HepG2 (cell line): ENCODE data around the gene PRKCD.

Source experiments
- CTCF ChIP-seq: sonication (generic); formaldehyde crosslinking; IDR thresholded peaks from 2 replicates; pipeline ENCODE4 v1.5.0; 2020; ENCODE audit warnings: mild to moderate bottlenecking, missing genetic modification reagents, moderate library complexity
- KLF13 ChIP-seq: sonication (generic); formaldehyde crosslinking; IDR thresholded peaks from 2 replicates; pipeline ENCODE4 v1.4.0; 2020; ENCODE audit warnings: mild to moderate bottlenecking, missing genetic modification reagents
- PLSCR1 ChIP-seq: sonication (generic); formaldehyde crosslinking; IDR thresholded peaks from 2 replicates; pipeline ENCODE4 v1.5.0; 2020; ENCODE audit warnings: missing genetic modification reagents, mild to moderate bottlenecking, borderline replicate concordance
- RAD21 ChIP-seq: fragments of 450-650 bp; formaldehyde crosslinking; IDR thresholded peaks from 2 replicates; pipeline ENCODE4 v1.5.0; 2020; ENCODE audit warnings: mild to moderate bottlenecking
- SMAD3 ChIP-seq: sonication (generic); formaldehyde crosslinking; IDR thresholded peaks from 2 replicates; pipeline ENCODE4 v1.4.0; 2020; ENCODE audit warnings: missing genetic modification reagents
- SMARCC2 ChIP-seq: fragments of 450-650 bp; IDR thresholded peaks from 2 replicates; pipeline ENCODE4 v1.6.1; 2017; ENCODE audit warnings: antibody characterized with exemption, mild to moderate bottlenecking
- TBP ChIP-seq: sonication (generic); formaldehyde crosslinking; IDR thresholded peaks from 2 replicates; pipeline ENCODE4 v1.5.0; 2020; ENCODE audit warnings: missing genetic modification reagents
- TCF12 ChIP-seq, 2 experiments: fragments of 450-650 bp in 1 of 2; sonication (generic) in 1 of 2; formaldehyde crosslinking in 1 of 2; IDR thresholded peaks; 2 replicates each; pipeline versions ENCODE4 v1.6.1 to v1.8.0; 2017 to 2022; ENCODE audit warnings: antibody characterized with exemption in 1 of 2, mild to moderate bottlenecking in 1 of 2, missing genetic modification reagents in 1 of 2, moderate library complexity in 1 of 2
- ZFP91 ChIP-seq: sonication (generic); formaldehyde crosslinking; IDR thresholded peaks from 2 replicates; pipeline ENCODE4 v1.9.0; 2022; ENCODE audit warnings: missing genetic modification reagents, mild to moderate bottlenecking, borderline replicate concordance
- TF ChIP-seq, protein P1 (sequence below): IDR thresholded peaks from 2 replicates; pipeline ENCODE4 v1.6.1; 2012; ENCODE audit warnings: inconsistent platforms
- TF ChIP-seq, protein P2 (sequence below): sonication (generic); formaldehyde crosslinking; IDR thresholded peaks from 2 replicates; pipeline ENCODE4 v1.8.0; 2022; ENCODE audit warnings: mild to moderate bottlenecking, missing genetic modification reagents, moderate library complexity
- TF ChIP-seq, protein P3 (sequence below): sonication (generic); formaldehyde crosslinking; IDR thresholded peaks from 2 replicates; pipeline ENCODE4 v1.8.0; 2022; ENCODE audit warnings: mild to moderate bottlenecking, missing genetic modification reagents, moderate library complexity
- TF ChIP-seq, protein P4 (sequence below): IDR thresholded peaks from 2 replicates; pipeline ENCODE4 v1.6.1; 2012; ENCODE audit warnings: low read length, improper control_type of control experiment

GRCh38 chr3:53236112-53236841 is 75.3 kb downstream of the PRKCD start:
- TF ChIP-seq TBP (no peak), CTCF (CRISPR knock-in tag) (no peak), PLSCR1 (CRISPR knock-in tag) (no peak), RAD21 (CRISPR knock-in tag) (peak; percentile 47; the same call in 1 of the 2 replicates), SMARCC2 (no peak), TCF12 (IDR thresholded peaks at IDR 0.05) (no peak), TCF12 (CRISPR knock-in tag; IDR thresholded peaks at IDR 0.05) (no peak), ZFP91 (CRISPR knock-in tag) (peak; percentile 59; the same call in 1 of the 2 replicates), KLF13 (CRISPR knock-in tag) (no peak), SMAD3 (CRISPR knock-in tag) (no peak)
- TF ChIP-seq, protein P1, sequence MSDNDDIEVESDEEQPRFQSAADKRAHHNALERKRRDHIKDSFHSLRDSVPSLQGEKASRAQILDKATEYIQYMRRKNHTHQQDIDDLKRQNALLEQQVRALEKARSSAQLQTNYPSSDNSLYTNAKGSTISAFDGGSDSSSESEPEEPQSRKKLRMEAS, result peak; percentile 53
- TF ChIP-seq, protein P2, sequence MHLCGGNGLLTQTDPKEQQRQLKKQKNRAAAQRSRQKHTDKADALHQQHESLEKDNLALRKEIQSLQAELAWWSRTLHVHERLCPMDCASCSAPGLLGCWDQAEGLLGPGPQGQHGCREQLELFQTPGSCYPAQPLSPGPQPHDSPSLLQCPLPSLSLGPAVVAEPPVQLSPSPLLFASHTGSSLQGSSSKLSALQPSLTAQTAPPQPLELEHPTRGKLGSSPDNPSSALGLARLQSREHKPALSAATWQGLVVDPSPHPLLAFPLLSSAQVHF (CRISPR knock-in tag), result no peak
- TF ChIP-seq, protein P3, sequence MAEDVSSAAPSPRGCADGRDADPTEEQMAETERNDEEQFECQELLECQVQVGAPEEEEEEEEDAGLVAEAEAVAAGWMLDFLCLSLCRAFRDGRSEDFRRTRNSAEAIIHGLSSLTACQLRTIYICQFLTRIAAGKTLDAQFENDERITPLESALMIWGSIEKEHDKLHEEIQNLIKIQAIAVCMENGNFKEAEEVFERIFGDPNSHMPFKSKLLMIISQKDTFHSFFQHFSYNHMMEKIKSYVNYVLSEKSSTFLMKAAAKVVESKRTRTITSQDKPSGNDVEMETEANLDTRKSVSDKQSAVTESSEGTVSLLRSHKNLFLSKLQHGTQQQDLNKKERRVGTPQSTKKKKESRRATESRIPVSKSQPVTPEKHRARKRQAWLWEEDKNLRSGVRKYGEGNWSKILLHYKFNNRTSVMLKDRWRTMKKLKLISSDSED (CRISPR knock-in tag), result no peak
- TF ChIP-seq, protein P4, sequence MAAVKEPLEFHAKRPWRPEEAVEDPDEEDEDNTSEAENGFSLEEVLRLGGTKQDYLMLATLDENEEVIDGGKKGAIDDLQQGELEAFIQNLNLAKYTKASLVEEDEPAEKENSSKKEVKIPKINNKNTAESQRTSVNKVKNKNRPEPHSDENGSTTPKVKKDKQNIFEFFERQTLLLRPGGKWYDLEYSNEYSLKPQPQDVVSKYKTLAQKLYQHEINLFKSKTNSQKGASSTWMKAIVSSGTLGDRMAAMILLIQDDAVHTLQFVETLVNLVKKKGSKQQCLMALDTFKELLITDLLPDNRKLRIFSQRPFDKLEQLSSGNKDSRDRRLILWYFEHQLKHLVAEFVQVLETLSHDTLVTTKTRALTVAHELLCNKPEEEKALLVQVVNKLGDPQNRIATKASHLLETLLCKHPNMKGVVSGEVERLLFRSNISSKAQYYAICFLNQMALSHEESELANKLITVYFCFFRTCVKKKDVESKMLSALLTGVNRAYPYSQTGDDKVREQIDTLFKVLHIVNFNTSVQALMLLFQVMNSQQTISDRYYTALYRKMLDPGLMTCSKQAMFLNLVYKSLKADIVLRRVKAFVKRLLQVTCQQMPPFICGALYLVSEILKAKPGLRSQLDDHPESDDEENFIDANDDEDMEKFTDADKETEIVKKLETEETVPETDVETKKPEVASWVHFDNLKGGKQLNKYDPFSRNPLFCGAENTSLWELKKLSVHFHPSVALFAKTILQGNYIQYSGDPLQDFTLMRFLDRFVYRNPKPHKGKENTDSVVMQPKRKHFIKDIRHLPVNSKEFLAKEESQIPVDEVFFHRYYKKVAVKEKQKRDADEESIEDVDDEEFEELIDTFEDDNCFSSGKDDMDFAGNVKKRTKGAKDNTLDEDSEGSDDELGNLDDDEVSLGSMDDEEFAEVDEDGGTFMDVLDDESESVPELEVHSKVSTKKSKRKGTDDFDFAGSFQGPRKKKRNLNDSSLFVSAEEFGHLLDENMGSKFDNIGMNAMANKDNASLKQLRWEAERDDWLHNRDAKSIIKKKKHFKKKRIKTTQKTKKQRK, result no peak
